GM21515 (cell line): ENCODE data around the gene EVA1B.

Source experiments
- ATAC-seq: cut with Tn5 transposase; IDR thresholded peaks from one replicate; pipeline ENCODE4 v1.9.1; 2021; ENCODE audit not compliant: unreplicated experiment

EVA1B gene

DNA sequence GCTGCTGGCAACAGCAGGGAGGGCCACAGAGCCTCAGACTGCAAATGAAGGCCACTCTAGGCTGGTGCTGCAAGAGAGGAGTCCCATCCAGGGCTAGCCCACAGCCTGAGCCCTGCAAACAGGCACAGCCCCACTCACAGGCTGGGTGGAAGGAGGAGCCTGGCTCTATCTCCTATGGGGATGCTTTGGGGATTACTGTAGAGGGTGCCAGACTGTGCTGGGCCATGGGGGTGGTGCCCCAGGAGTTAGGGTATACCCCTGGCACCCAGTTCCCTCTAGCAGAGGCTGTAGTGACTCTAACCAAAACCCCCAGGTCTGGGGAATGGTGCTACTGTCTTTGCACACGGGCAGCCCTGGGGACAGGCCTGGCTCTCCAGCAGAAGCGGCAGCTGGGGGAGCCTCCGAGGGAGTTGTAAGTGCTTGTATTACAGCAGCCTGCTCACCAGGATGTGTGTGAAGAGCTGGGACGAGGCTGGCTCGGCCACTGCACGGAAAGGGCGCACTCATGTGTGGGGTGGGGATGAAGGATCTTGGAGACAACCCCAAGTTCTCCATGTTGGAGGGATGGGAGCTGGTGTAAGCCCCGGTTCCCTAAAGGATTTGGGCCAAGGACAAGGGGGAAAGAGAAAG lies 23.4 kb upstream of the EVA1B start:
- ATAC-seq: no peak

DNA sequence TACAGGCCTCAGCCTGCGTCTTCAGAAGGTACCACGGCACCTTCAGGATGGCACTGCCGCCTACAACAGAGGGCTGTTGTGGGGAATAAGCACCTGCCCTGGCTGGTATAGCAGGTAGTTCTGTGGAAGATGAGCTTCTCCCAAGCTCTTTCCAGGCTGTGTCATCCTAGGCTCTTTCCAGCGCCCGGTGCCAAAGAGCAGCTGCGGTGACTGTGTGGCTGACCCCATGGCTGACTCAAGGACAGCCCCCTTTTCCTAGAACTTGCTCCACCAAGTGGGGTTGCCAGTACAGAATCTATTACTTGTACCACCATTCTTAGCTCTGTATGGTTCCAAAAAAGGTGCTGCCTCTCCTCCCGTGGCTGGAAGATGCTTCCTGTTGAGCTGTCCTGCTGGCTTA lies 21.9 kb upstream of the EVA1B start:
- no peak for ATAC-seq

DNA sequence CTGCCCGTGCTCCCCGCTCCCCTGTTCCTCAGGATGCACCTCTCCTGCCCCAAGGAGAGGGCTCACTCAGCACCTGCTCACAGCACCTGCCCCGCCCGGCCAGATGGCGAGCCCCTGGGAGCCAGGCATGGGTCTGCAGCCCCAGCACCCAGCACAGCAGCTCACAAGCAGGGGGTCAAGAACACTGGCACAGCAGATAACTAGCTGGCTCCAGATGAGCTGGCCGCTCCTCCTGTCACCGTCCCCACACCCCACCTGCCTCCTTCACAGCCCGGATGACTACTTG lies 20.9 kb upstream of the EVA1B start:
- ATAC-seq: no peak

DNA sequence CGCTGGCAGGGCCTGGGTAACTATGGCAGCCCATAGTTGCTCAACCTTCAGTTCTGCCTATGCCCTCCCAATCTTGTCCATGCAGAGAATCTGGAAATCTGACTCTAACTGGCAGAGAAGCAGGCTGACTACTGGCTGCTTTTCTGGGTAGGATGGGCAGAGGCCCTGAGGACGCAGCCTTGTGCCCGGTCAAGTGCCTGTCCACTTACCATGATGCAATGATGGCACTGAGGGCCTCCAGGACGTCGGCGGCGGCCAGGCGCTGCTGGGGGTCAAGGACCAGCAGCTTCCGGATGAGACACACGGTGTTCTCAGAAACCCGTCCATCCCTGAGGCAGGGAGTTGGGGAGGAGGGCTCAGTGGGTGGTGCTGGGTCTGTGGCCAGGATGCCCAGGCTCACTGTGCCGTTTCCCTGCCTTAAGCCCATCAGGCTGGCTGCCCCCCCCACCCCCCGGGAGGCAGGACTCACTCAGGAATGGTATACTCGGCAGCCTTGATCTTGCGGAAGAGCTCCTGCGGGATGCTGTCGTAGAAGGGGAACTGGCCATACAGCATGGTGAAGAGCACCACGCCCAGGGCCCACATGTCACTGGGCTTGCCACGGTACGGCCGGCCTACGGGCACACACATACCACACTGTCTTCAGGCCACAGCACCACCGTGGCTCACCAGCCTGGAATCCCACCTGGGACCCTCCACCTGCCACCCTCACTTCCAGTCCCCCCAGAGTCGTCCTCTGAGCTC lies 20.4 kb upstream of the EVA1B start:
- no peak for ATAC-seq

DNA sequence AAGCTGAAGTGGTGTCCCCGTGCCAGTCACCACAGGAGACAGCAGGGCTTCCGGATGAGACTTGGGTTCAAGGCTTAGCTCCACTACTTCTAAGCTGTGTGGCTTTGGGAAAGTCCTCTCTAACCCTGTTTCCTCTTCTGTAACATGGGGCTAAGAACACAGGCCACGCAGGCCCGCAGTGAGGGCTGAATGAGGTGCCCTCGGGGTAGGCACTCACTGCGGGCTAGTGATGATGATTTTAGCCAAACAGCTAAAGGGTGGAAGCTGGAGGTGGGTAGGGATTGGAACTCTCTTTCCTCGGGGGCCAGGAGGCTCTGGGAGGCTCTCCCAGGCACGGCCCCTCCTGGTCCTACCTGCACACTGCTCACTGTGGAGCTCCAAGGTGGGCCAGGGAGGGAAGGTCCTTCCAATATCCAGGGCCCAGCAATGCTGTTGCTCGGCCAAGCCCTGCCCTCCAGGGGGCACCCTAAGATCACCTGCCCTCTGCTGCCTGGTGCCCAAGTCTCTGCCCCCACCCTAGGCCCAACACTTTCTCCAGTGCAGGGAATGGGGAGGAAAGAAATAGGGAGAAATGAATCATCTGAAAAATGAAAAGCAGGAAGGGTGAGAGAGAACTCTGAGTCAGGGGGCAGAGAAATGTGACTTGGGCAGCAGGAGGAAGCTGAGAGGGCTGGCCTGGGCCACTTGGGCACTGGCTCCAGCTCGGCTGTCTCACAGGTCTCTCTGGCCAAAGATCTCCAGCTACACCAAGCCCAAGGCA lies 19.2 kb upstream of the EVA1B start:
- ATAC-seq: no peak

DNA sequence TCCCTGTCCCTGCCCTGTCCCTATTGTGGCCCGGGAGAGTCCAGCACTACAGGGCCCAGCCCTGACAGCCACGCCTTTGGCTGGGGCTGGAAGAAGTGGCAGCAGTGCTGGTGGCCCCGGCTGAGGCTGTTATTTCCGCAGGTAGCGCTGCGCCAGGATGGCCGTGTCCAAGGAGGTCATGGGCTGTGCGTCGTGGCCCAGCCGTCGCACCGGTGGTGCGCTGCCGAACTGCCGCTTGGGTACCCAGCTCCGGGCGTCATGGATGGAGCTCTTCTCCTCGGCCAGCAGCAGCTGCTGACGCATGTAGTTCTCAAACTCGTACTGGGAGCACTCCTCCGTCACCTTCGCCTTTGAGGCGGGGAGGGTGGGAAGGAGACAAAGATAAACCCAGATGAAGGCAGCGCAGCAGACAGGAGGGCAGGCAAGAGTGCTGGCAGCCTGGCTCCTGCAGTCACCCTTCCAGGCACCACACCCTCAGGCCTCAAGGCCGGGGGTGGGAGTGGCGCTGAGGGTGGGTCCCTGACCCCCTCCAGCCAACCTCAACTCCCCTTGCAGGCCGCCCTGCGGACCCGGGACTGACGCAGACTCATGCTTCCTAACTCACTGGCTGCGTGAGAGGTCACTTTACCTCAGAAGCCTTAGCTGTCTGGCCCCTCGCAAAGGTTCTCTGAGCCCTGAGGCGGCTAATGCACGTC lies 18.3 kb upstream of the EVA1B start:
- ATAC-seq: no peak

DNA sequence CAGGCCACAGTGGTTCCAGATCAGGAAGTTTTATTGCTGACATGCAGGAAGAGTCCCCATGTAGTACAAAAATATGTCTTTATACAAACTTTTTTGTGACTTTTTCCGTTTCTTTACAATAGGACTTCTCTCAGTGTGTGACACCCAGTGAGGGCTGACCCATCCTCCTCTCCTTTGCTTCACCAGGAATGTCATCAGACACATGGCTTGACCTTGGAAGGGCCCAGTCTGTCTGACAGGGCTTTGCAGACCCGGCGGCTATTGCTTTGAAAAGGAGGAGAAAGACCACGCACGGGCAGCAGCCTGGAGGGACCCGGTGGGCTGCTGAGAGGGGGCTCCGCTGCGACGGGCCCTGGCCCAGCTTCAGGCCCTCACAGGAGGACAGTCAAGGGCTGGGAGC lies 16.2 kb upstream of the EVA1B start:
- ATAC-seq: no peak

DNA sequence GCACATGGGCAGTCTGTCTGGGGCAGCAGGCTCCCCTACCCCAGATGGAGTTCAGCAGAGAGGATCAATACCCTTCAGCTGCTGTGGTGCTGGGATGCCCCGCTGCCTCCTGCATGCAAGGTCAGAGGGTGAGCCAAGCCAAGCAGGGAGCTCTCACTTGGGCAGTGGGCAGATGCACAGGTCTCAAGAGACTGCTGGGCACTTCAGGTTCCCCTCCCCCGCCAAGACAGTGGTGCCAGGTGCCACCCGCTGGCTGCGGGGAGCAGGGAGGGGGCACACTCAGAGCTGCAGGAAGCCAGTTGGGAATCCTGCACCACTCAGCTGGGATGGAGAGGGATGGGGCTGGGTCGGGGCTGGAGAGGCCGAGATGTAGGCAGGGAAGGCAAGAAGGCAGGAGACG lies 15.8 kb upstream of the EVA1B start:
- no peak for ATAC-seq

DNA sequence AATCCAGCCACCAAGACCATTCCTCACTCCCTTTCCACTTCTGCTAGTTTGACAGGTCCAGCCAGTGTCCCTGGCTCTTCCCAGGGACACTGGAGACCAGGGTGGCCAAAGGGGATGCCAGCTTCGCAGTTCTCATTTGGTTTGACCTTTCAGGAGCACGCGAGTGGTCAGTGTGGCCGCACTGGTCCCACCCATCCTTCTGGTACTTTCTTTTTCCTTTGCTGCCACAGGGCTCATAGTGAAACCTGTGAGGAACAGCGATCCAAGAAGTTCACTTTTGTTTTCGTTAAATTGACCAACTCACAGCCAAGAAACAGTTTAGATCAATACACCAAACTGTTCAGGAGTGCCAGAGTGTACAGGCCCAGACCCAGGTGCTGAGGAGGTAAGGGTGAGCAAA lies 14.4 kb upstream of the EVA1B start:
- no peak for ATAC-seq

DNA sequence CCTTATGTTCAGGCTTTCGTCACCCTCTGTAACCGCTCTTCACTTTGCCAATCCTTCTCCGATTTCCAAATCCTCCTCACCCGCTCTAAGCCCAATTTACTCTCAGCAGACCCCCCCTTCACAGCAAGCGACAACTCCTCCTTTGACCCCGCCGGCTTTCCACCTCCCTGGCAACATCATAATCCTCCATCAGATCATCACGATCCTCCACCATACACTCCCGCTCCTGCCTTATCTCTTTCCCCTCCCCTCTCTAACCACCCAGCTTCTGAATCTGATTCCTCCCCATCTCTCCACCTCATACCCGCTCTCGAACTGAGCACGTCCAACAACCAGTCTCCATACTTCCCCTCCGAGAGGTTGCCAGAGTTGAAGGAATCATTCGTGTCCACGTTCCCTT lies 7.5 kb upstream of the EVA1B start:
- no peak for ATAC-seq

DNA sequence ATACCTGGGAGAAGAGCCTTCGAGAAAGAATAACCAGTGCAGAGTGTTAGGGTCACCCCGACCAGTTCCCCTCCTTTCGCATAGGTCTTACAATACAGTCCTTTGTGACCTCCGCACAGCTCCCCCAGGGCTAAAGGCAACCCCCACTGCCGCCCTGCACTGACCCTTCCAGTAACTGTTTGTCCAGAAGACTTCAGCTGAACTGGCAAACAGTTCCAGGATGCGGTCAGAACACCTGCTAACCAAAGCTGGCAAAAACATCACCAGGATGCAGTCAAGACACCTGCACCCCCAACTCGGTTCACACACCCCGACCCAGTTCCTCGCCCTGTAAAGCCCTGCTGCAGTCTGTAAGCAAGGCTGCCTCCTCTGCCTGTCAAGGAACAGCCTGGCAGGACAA lies 6.4 kb upstream of the EVA1B start:
- ATAC-seq: no peak

DNA sequence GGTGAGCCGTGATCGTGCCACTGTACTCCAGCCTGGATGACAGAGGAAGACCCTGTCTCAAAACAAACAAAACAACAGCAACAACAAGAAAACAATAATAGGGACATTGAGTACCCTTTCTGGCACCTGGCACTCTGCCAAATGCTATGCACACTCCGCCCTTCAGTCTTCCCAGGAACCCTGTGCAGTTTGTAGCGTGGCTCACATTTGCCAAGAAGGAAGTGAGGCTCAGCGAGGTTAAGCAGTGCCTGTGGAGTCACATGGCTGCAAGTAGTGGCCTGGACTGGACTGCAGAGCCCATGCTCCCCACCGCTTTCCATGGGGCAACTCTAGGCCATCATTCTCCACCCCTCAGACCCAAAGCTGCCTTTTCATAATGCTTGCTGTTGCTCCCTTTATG lies 5.3 kb upstream of the EVA1B start:
- no peak for ATAC-seq

DNA sequence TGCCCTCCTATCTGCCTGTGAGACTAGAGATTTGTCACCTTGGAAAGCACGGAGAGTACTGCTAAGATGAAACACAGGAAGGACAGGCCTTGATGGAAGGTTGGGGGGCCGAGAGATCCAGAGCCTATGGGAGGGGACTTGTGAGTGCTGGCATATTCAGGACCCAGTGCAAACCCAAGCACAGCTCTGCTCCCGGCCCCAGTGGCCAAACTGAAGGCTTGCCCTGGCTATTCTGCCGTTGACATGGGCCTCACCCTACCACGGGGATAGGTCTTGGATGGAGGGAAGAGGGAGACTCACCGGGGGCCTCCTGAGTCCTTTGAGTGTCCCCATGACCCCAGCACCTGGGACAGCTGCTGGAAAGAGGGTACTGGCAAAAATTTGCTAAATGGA lies 4.6 kb upstream of the EVA1B start:
- no peak for ATAC-seq

DNA sequence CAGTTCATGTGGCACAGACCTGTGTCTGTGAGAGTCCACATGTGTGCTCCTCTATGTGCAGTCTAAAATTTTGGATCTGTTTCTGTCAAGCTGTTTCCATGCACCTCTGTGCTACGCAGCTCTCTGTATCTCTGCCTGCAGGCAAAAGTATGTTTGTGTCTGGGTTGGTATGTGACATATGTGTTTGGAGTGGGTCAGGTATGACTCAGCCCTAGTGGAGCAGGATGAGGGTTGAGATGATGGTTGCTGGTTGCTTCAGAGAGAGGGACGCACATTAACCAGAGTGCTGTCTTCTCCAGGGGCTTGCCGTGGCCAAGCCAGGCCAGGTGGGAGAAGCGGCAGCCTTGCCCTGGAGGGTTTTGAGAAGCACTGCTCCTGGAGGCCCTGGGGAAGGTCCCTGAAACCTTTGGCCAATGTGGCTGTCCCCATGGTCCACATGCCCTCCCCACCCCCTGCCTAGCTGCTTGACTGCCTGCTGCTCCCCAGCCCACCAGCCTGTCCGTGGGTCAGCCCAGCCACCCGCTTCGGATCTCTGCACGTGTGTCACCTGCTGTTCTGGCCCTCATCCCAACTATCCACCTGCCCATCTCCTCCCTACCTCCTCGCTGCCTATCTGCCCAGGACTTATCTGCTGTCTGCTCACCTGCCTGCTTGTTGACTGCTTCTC lies 4.1 kb upstream of the EVA1B start:
- no peak for ATAC-seq

DNA sequence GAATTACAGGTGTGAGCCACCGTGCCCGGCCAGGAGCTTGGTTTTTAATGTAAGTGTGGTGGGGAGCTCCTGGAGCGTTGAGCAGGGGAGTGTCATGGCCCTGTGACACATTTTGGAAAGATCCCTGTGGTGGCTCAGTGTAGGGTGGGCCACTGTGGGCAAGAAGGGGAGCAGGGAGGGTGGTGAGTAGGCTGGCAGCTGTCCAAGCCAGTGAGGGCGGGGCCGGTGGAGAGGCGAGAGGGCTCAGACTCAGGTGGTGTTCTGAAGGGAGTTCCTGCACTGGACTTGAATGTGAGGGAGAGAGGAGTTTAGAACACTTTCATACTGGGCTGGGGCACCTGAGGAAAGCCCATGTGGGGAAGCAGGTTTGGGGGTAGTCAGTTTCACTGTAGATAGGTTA lies 3.1 kb upstream of the EVA1B start:
- ATAC-seq: no peak

DNA sequence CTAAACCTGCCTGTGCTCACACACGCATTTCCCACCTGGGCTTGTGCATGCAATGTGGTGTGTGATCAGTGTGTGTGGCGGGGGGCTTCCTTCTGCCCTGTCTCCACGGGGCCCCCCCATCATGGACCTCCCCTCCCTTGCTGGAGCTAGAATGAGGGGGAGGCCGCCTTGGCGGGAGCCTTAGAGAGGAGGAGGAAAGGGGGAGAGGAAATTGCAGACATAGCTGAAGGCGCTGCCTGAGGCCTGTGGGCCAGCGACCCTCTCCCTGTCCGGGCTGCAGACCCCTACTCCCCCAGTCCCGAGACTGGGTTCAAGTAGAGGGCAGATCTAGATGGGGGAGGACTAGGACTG lies 883 bp upstream of the EVA1B start:
- no peak for ATAC-seq

DNA sequence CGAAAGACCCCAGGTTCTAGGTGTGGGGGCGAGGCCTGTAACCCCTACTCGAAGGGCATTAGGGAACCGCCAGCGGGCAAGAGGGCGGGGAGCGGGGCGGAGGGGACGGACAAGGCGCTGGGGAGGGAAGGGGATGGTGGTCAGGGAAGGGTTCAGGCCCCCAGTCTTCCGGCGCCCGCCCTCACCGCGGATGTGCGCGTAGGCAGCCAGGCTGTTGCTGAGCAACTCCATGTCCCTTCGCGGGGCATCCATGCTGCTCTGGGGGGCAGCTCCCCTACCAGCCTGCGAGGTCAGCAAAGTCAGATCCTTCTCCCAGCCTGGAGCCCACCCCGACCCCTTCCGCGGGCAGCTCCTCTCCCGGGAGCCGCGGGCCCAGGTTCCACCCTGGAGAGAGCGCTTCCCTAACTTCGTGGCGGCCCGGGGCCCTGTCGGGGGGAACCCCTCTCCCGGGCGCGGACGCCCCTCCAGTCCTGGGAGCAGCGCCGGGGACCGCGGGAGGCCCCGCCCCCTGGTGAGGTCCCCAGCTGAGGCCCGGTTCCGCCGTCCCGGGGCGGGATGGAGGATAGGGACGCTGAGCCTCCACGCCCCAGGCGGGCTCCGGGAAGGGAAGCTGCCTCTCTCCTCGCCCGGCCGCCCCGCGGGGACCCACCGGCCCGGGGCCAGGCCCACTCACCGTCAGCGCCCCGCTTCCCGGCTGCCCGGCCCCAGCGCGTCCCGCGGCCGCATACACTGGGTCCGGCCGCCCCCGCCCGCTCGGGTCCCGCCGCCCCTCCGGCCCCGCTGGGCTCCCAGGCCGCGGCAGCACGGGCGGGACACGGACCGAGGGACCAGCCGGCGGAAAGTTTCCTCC lies 434 bp downstream of the EVA1B start:
- no peak for ATAC-seq

DNA sequence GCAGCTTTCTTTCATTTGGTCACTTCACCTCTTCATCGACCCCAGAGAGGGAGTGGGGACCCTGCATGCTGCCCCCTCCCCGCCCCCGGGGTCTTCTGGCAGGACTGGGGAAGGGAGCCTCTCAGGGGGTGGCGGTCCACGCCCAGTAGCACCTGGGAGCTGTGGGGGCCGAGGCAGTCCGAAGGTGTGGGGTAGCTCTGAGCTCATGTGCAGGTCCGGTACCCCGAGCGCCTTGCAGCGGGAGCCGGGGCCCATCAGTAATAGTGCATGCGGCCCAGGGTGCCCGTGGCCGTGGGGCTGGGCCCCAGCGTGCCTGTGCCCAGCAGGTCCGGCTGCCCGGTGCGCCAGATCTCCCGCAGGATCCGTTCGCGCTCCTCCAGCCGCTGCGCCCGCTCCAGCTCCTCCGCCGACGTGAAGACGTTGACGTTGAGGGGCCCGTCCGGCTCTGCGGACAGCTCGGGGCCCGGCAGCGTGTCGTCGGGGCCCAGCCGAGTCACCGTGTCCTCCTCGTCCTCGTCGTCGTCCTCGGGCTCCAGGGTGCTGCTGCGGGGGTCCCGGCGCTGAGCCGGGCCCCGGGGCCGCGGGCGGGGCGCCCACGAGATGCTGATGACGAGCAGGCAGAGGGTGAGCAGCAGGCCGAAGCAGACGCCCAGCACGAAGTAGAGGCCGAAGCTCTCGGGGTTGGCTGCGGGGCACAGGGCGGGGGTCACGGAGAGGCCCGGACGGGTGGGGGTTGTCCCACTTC lies 1.2 kb downstream of the EVA1B start:
- ATAC-seq: no peak

DNA sequence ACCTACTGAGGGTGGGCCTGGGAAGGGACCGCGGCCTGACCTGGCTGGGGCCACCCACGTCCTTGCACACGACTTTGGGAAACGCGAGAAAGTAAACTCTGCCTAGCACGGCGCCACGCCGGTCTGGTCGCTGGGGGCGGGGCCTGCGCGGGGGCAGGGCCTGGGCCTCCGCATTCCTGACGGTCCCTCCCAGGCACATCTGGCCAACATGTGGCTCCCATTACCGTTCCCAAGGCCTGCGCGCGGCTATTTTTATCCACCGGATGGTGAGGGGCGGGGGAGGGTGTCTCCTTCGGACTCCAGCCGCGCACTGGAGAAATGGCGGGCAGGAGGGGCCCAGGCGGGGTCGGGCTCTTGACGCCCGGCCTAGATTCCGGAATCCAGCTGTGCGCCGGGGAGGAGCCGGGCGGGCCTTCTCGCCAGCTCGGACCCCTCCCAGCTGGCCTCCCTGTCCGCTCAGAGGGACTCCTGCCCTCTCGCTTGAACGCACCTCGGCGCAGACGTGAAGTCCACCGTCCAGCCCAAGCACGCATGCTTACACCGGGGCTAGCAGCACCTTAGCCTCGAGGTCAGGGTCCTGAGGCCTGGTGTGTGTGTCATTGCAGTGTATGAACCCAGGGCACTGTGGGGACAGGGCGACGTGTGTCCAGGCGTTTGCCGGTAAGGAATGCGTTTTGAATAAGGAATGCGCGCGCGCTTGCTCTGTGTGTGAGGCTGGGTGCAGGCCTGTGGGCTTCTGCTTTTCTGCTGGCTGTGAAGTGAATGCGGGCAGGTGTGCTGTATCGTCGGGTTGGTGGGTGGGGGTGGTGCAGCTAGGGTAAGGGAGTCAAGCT lies 2.1 kb downstream of the EVA1B start:
- no peak for ATAC-seq
